8988T (cell line): Measurements from ENCODE around the gene GPHN.

ENCODE experiments used
- DNase-seq: peaks from one replicate; pipeline ENCODE4 v3.0.0; 2011

Gene GPHN

DNA sequence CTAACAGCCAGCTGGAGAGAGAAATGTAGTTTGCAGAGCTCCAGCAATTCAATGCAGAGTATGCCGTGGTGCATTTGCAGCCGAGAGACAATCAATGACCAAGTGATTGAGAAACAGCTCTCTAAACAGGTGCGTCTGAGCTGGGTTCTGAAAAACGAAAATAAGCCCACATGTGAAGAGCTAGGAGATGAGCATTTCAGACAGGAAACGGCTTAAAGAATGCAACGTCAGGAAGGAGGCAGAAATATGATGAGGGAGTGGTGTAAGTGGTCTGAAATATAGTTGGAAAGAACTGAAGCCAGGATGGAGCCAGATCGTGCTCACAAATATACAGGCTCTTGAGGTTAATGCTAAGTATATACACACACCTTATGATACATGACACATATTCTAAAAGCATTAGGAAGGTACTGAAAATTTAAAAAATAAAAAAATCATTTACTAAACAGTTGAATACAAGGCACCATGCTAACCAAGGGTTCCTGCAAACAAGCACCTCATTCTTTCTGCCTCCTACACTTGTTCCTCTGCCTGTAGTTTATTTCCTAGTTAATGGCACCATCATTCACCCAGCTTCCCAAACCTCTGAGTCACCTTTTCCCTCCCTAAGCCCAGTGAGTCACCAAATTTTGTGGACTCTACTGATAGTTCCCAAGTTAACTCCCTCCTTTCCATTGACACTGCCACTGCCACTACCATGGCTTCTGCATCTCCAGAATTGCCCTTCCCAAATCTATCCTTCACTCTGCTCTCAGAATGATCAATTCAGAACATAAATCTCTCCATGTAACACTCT lies 679.0 kb downstream of the GPHN start:
- no peak for DNase-seq

DNA sequence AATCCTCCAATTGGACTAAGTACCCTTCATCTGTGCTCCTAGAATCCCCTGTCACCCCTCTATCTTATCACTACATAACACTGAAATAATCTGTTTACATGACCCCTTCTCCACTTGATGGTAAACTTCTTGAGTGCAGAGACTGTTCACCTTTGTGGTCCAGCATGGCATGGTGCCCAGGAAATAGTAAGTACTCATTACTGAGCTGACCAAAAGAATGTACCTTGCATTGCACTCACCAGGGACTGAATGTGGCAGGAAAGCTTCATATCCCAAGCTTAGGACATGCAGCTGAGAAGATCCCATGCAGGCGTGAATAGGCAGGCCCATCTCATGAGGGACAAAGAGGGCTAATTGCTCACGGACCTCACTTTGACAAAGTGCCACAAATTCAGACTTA lies 679.9 kb downstream of the GPHN start:
- no peak for DNase-seq

DNA sequence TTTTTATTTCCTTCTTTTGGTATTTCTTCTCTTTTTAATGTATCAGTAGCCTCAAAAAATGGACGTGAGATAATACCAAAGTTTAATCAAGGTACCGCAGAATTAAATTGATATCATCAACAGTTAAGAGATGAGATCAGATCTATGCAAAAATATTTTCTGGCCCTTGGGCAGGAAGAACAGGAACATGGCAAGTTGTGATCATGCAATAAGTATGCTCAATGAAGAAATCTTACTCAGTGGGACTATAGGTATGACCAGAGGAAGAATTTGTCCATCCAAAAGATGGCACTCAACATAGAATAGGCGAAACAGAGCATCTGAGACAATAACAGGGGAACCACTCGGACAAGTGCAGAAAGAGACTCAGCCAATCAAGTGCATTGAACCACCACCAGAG lies 680.4 kb downstream of the GPHN start:
- no peak for DNase-seq

- no peak for DNase-seq
These were observed 683.9 kb downstream of the GPHN start for GRCh38 chr14:67191768-67192290.

GRCh38 chr14:67192366-67192765 lies 684.4 kb downstream of the GPHN start:
- DNase-seq: no peak

GRCh38 chr14:67195279-67195678 lies 687.3 kb downstream of the GPHN start:
- no peak for DNase-seq

DNA sequence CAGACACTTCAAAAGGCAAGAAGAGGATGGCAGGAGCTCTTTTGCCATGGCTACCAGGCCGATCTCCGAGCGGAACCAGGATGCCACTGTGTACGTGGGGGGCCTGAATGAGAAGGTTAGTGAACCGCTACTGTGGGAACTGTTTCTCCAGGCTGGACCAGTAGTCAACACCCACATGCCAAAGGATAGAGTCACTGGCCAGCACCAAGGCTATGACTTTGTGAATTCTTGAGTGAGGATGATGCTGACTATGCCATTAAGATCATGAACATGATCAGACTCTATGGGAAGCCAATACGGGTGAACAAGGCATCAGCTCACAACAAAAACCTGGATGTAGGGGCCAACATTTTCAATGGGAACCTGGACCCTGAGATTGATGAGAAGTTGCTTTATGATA lies 691.1 kb downstream of the GPHN start:
- DNase-seq: no peak

DNA sequence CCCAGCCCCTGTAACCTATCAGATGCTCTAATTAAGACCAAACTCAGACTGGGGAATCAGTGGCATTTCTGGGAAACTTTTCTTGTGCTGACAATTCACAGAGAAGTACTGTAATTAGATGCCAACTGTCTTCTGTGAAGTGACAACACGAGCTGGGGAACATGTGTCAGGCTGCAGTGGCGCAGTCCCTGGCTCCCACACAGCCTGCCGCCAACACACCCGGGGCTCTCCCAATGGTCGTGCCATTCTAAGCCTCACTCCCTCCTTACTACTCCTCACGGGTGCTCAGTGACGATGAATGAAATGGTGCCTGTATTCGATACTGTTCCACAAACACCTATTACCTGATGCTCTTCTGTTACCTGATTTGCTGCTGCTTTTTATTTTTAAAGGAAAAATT lies 699.9 kb downstream of the GPHN start:
- no peak for DNase-seq

GRCh38 chr14:67218126-67218525 lies 710.2 kb downstream of the GPHN start:
- no peak for DNase-seq

DNA sequence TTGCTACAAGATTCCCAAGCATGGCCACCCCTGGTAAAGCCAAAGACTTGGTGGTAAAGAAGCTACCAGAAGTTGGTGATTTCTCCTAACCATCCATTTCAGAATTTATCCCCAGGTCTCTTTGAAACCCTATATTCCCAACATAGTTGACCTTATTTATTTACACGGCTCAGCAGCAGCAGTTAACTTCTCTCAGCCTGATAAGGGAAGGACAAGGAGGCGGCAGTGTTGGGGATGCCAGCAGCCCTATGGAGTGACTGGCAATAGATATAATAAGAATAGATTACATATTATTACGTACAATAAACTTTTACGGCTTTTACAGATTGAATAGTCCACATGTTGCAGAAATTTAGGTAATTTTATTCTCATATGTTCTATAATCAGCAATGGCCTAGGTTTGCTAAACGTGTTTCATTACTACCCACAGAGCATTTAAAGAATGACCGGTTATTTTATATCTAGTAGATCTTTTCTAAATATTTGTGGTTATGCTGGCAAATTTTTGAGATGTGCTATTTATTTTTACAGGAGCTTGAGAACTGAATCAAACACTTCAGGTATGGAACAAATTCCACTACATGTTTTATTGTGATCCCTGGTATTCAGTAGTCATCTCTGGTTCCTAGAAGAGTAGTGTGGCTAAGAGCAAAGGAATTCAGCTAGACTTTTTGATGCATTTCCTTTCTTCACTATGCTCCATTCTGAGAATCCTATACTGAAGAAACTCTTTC lies 713.5 kb downstream of the GPHN start:
- peak; percentile 22 for DNase-seq

DNA sequence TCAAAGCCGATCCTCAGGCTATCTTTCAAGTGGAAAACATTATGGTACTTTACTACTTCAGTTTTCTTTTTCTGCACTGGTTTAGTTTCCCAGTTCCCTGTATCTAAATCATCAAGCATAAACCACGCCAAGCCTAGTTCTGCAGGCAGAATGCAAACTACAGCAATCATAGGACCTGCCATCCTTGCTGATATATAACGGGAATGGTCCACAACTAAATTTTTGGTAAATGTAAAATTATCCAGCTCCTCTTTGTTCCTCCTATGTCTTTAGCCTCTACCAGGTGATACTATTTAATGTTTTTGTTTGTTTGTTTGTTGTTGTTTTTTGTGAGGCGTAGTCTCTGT lies 714.0 kb downstream of the GPHN start:
- no peak for DNase-seq

GRCh38 chr14:67225523-67225922 lies 717.6 kb downstream of the GPHN start:
- no peak for DNase-seq

- no peak for DNase-seq
These were observed 720.5 kb downstream of the GPHN start for GRCh38 chr14:67228325-67228984.
